Neuronal stem cell (in vitro differentiated cells): ENCODE data around the gene USP6.
A peak's percentile ranks its signal among the peaks of the same experiment; 100 is the strongest.

Source experiments
- DNase-seq: peaks from one replicate; pipeline ENCODE4 v3.0.0-alpha.2; 2013; ENCODE audit warnings: low spot score
- H2AFZ ChIP-seq: one replicate; pipeline ENCODE4 v1.6.1; 2013; ENCODE audit warnings: mild to moderate bottlenecking, low read length, inconsistent platforms
- H2AK5ac ChIP-seq: 2 replicates; pipeline ENCODE4 v1.6.1; 2013; ENCODE audit warnings: low read depth, mild to moderate bottlenecking, inconsistent platforms, low read length, moderate library complexity, mixed read lengths
- H2BK120ac ChIP-seq: 2 replicates; pipeline ENCODE4 v1.6.1; 2013; ENCODE audit warnings: low read depth, mild to moderate bottlenecking, inconsistent platforms, low read length, moderate library complexity, mixed read lengths
- H2BK12ac ChIP-seq: one replicate; pipeline ENCODE4 v1.6.1; 2013; ENCODE audit warnings: low read length, inconsistent platforms
- H2BK15ac ChIP-seq: 2 replicates; pipeline ENCODE4 v1.6.1; 2013; ENCODE audit warnings: mild to moderate bottlenecking, low read length, inconsistent platforms, mixed read lengths
- H2BK5ac ChIP-seq: one replicate; pipeline ENCODE4 v1.6.1; 2013; ENCODE audit warnings: inconsistent platforms, mild to moderate bottlenecking, low read length, moderate library complexity
- H3K14ac ChIP-seq: one replicate; pipeline ENCODE4 v1.6.1; 2013; ENCODE audit warnings: low read length, inconsistent platforms
- H3K18ac ChIP-seq: 2 replicates; pipeline ENCODE4 v1.6.1; 2013; ENCODE audit warnings: low read length, inconsistent platforms
- H3K23ac ChIP-seq: 2 replicates; pipeline ENCODE4 v1.6.1; 2013; ENCODE audit warnings: low read depth, mild to moderate bottlenecking, mixed read lengths, low read length, inconsistent platforms; ENCODE audit not compliant: poor library complexity
- H3K27ac ChIP-seq: replicated peaks from 3 replicates; pipeline ENCODE4 v1.5.1; 2013; ENCODE audit warnings: low read length, inconsistent platforms
- H3K27me3 ChIP-seq, 3 experiments: 2 replicates each; pipeline ENCODE4 v1.6.1; 2013; ENCODE audit warnings: low read length in 3 of 3, mild to moderate bottlenecking in 2 of 3, inconsistent platforms in 1 of 3, low read depth in 1 of 3, mixed read lengths in 1 of 3, moderate library complexity in 1 of 3; ENCODE audit not compliant: control insufficient read depth in 3 of 3, insufficient read depth in 3 of 3
- H3K36me3 ChIP-seq, 2 donors: replicated peaks in 1 of 2; 2 replicates each; pipeline ENCODE4 v1.6.1; 2013; ENCODE audit warnings: low read length in 2 of 2; ENCODE audit not compliant: control insufficient read depth in 2 of 2, insufficient read depth in 2 of 2
- H3K4ac ChIP-seq: 2 replicates; pipeline ENCODE4 v1.6.1; 2013; ENCODE audit warnings: inconsistent platforms, mild to moderate bottlenecking, low read length, moderate library complexity
- H3K4me1 ChIP-seq, 2 donors: 1 replicate in 1 of 2; 2 replicates in 1 of 2; pipeline ENCODE4 v1.6.1; 2013; ENCODE audit warnings: low read length in 2 of 2, low read depth in 1 of 2; ENCODE audit not compliant: control insufficient read depth in 2 of 2, insufficient read depth in 1 of 2
- H3K4me2 ChIP-seq: one replicate; pipeline ENCODE4 v1.6.1; 2013; ENCODE audit warnings: mild to moderate bottlenecking, low read length, inconsistent platforms; ENCODE audit not compliant: insufficient read depth, poor library complexity, severe bottlenecking
- H3K4me3 ChIP-seq, 2 donors: 2 replicates each; pipeline ENCODE4 v1.5.1; 2013; ENCODE audit warnings: low read length in 2 of 2, mild to moderate bottlenecking in 2 of 2, inconsistent platforms in 1 of 2, moderate library complexity in 1 of 2
- H3K79me1 ChIP-seq: one replicate; pipeline ENCODE4 v1.6.1; 2013; ENCODE audit warnings: low read depth, mild to moderate bottlenecking, inconsistent platforms, low read length, moderate library complexity
- H3K9ac ChIP-seq: one replicate; pipeline ENCODE4 v1.6.1; 2013; ENCODE audit warnings: mild to moderate bottlenecking, low read depth, low read length, inconsistent platforms; ENCODE audit not compliant: poor library complexity
- H3K9me3 ChIP-seq, 2 donors: replicated peaks in 1 of 2; 2 replicates each; pipeline versions ENCODE3 to v1.6.1; 2013; ENCODE audit warnings: low read length in 2 of 2, mild to moderate bottlenecking in 2 of 2, inconsistent platforms in 1 of 2, low read depth in 1 of 2, mixed read lengths in 1 of 2, moderate library complexity in 1 of 2; ENCODE audit not compliant: control insufficient read depth in 2 of 2, insufficient read depth in 1 of 2
- H4K8ac ChIP-seq: one replicate; pipeline ENCODE4 v1.6.1; 2013; ENCODE audit warnings: low read depth, mild to moderate bottlenecking, inconsistent platforms, low read length, moderate library complexity
- H4K91ac ChIP-seq: one replicate; pipeline ENCODE4 v1.6.1; 2013; ENCODE audit warnings: low read length, low read depth, mild to moderate bottlenecking, inconsistent platforms; ENCODE audit not compliant: poor library complexity
- WGBS, 2 donors: extraction: QIAGEN DNeasy Blood & Tissue Kit; methylation state at CpG; one replicate each; pipeline ENCODE4 v1.1.7; 2013; ENCODE audit warnings: missing lambda C conversion rate in 2 of 2, mixed read lengths in 1 of 2; ENCODE audit not compliant: insufficient read length in 2 of 2, insufficient replicate concordance in 1 of 2; ENCODE audit errors: extremely low coverage in 2 of 2; 5-methylcytosine and 5-hydroxymethylcytosine counted together

The USP6 gene

GRCh38 chr17:5209396-5209795, 93.6 kb downstream of the USP6 start:
- H3K4me2 ChIP-seq: no peak overlapping the region
- no peaks in the 10 kb centered on the region for H3K79me1 ChIP-seq
- no peak overlapping the region for H2BK120ac ChIP-seq
- no peak overlapping the region for H4K91ac ChIP-seq
- H3K4me3 ChIP-seq: no peak overlapping the region
- no peaks in the 10 kb centered on the region for H3K27me3 ChIP-seq
- no peak overlapping the region for H2BK12ac ChIP-seq
- no peak for DNase-seq
- no peak overlapping the region for H2AK5ac ChIP-seq
- H3K27ac ChIP-seq: no peak overlapping the region
- H3K9ac ChIP-seq: no peak overlapping the region
- H4K8ac ChIP-seq: no peak overlapping the region
- no peak overlapping the region for H2BK15ac ChIP-seq
- no peak overlapping the region for H3K14ac ChIP-seq
- H2BK5ac ChIP-seq: no peak overlapping the region
- no peak overlapping the region for H3K23ac ChIP-seq
- H2AFZ ChIP-seq: no peak overlapping the region
- H3K36me3 ChIP-seq: peaks cover 3 to 10% of the 10 kb centered on the region in 2 donors
- no peak overlapping the region for H3K4ac ChIP-seq
- H3K18ac ChIP-seq: no peak overlapping the region
- no CpG with 5 or more reads among the region's 3 CpGs for WGBS, 2 donors
- H3K4me1 ChIP-seq: no peaks in the 10 kb centered on the region
- no peaks in the 10 kb centered on the region for H3K9me3 ChIP-seq

- no peak overlapping the region for H3K4me3 ChIP-seq
- no CpG with 5 or more reads among the region's 5 CpGs for WGBS, 2 donors
- H3K4me1 ChIP-seq: no peaks in the 10 kb centered on the region
- H2AK5ac ChIP-seq: no peak overlapping the region
- no peak overlapping the region for H3K14ac ChIP-seq
- peaks cover 3 to 14% of the 10 kb centered on the region in 2 donors for H3K36me3 ChIP-seq
- no peaks in the 10 kb centered on the region for H3K9me3 ChIP-seq
- no peak overlapping the region for H2BK15ac ChIP-seq
- H3K27me3 ChIP-seq: no peaks in the 10 kb centered on the region
- H3K79me1 ChIP-seq: no peaks in the 10 kb centered on the region
- H3K27ac ChIP-seq: no peak overlapping the region
- peak overlapping the region; percentile 38 for H3K23ac ChIP-seq
- no peak overlapping the region for H3K4ac ChIP-seq
- H3K9ac ChIP-seq: no peak overlapping the region
- DNase-seq: no peak
- no peak overlapping the region for H3K18ac ChIP-seq
- H2BK120ac ChIP-seq: no peak overlapping the region
- H2BK12ac ChIP-seq: no peak overlapping the region
- H4K8ac ChIP-seq: no peak overlapping the region
- H4K91ac ChIP-seq: no peak overlapping the region
- no peak overlapping the region for H2AFZ ChIP-seq
- H3K4me2 ChIP-seq: no peak overlapping the region
- H2BK5ac ChIP-seq: no peak overlapping the region
These were observed 94.3 kb downstream of the USP6 start for GRCh38 chr17:5210091-5210490.

DNA sequence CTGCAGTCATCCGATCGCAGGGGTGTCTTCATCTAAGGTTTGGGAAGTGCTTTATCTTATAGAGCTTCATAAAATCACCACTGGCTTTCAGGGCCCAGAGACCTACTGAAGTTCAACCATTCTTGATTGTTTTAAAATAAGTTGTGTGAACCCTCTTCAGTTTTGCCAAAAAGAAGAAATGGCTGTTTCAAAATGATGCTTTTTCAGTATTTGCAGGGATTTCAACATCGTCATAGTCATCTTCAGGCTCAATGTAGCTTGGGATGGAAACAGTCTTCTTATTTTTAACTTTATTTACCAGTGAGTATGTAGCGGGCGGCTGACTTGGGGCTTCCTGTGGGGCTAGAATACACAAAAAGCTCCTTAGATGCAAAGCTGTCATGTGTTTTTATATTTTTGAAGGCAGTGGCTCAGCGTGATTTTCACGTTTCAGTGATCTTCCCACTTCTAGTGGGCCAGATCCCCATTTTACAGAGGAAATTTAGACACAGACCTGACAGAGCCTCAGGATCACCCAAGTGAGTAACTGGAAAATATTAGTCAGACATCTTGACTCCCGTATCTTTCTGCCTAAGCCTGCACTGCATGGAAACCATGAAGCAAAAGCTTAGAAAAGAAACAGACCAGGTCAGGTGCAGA, 94.9 kb downstream of the USP6 start:
- H3K4me3 ChIP-seq: no peak overlapping the region
- H3K79me1 ChIP-seq: no peaks in the 10 kb centered on the region
- H2BK12ac ChIP-seq: no peak overlapping the region
- no peak overlapping the region for H2BK15ac ChIP-seq
- H2AK5ac ChIP-seq: no peak overlapping the region
- DNase-seq: no peak
- no peak overlapping the region for H4K8ac ChIP-seq
- H3K4me1 ChIP-seq: no peaks in the 10 kb centered on the region
- H3K23ac ChIP-seq: no peak overlapping the region
- H2BK120ac ChIP-seq: no peak overlapping the region
- no peaks in the 10 kb centered on the region for H3K27me3 ChIP-seq
- no CpG with 5 or more reads among the region's 8 CpGs for WGBS, 2 donors
- H3K18ac ChIP-seq: no peak overlapping the region
- no peak overlapping the region for H3K27ac ChIP-seq
- no peak overlapping the region for H3K14ac ChIP-seq
- H3K4me2 ChIP-seq: no peak overlapping the region
- no peak overlapping the region for H3K9ac ChIP-seq
- H3K9me3 ChIP-seq: no peaks in the 10 kb centered on the region
- H2AFZ ChIP-seq: no peak overlapping the region
- H3K36me3 ChIP-seq: peaks cover 6 to 19% of the 10 kb centered on the region in 2 donors
- no peak overlapping the region for H4K91ac ChIP-seq
- no peak overlapping the region for H3K4ac ChIP-seq
- H2BK5ac ChIP-seq: no peak overlapping the region

DNA sequence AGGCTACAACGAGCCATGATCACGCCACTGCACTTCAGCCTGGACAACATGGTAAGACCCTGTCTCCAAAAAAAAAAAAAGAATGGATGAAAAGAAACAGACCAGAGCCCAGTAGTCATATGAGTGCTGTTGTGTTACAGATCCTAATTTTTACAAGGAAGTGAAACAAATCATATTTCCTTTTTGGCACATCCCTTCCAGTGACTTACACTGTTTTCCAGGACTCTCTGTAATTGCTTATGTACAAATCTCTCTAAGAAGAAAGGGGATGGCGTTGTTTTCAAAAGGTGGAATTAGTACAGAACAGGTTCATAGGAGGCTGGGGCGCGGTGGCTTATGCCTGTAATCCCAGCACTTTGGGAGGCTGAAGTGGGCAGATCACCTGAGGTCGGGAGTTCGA, 95.6 kb downstream of the USP6 start:
- Histone ChIP-seq H2AK5ac (no peak overlapping the region), H3K79me1 (no peaks in the 10 kb centered on the region), H3K36me3 (peaks cover 8 to 24% of the 10 kb centered on the region in 2 donors), H3K4me1 (no peaks in the 10 kb centered on the region), H3K9ac (no peak overlapping the region), H3K4me3 (no peak overlapping the region), H3K9me3 (no peaks in the 10 kb centered on the region), H3K4me2 (no peak overlapping the region), H4K8ac (no peak overlapping the region), H2BK12ac (no peak overlapping the region), H2BK15ac (no peak overlapping the region), H2AFZ (no peak overlapping the region), H3K27ac (no peak overlapping the region), H3K27me3 (no peaks in the 10 kb centered on the region), H2BK5ac (no peak overlapping the region), H3K23ac (no peak overlapping the region), H3K18ac (no peak overlapping the region), H4K91ac (no peak overlapping the region), H2BK120ac (no peak overlapping the region), H3K4ac (no peak overlapping the region), H3K14ac (no peak overlapping the region)
- no peak for DNase-seq
- no CpG with 5 or more reads among the region's 7 CpGs for WGBS, 2 donors
